Left lobe of liver (tissue), 2 donors: ENCODE results near the gene MGAT5B. TPM values are rescaled to one million over a fixed set of nuclear protein-coding genes. Genes with fewer than 3 reads are reported as not detected.
"Not testable (repeated sequence)": the region's sequence is repeated elsewhere in the genome, so short reads cannot be mapped to it uniquely, and the experiment has no call there.

Source experiments
- ATAC-seq: fragments of 200-7000 bp; cut with Tn5 transposase; one replicate; pipeline ENCODE4 v1.9.1; 2020; ENCODE audit warnings: mild to moderate bottlenecking, moderate library complexity
- DNase-seq: peaks from one replicate; pipeline ENCODE4 v3.0.0-alpha.2; 2020; ENCODE audit warnings: low spot score
- total RNA-seq: library from RNA; stranded (reverse); gene quantifications from one replicate; pipeline ENCODE4 v1.2.1, GENCODE V29; 2021
- donor health status: DM: no; HTN: no; CAD: no; lungs with moderate emphysema.
- donor health status: DM: no; HTN: yes; CAD: no.

Gene MGAT5B
- total RNA-seq, 1 donor from 2014 or later = not detected

GRCh38 chr17:76845541-76846017 is 22.6 kb upstream of the MGAT5B start:
- no peak for ATAC-seq
- DNase-seq = no peak

GRCh38 chr17:76847031-76847430 is 21.2 kb upstream of the MGAT5B start:
- ATAC-seq = no peak
- no peak for DNase-seq

- no peak for ATAC-seq
- no peak for DNase-seq
Measured at GRCh38 chr17:76848670-76849069, 19.5 kb upstream of the MGAT5B start.

GRCh38 chr17:76849160-76849559 is 19.0 kb upstream of the MGAT5B start:
- not testable (repeated sequence) for ATAC-seq, DNase-seq

- DNase-seq (no peak), ATAC-seq (no peak)
Measured at GRCh38 chr17:76852843-76853242, 15.4 kb upstream of the MGAT5B start.

GRCh38 chr17:76855105-76855504 is 13.1 kb upstream of the MGAT5B start:
- DNase-seq = no peak
- no peak for ATAC-seq

- DNase-seq (no peak), ATAC-seq (no peak)
Measured at GRCh38 chr17:76862079-76862478, 6.1 kb upstream of the MGAT5B start.

- no peak for DNase-seq
- ATAC-seq = no peak
Measured at GRCh38 chr17:76862494-76862893, 5.7 kb upstream of the MGAT5B start.

GRCh38 chr17:76864024-76864423 is 4.2 kb upstream of the MGAT5B start:
- no peak for ATAC-seq
- DNase-seq = no peak

- ATAC-seq (no peak), DNase-seq (no peak)
Measured at GRCh38 chr17:76865174-76865573, 3.0 kb upstream of the MGAT5B start.

- ATAC-seq (no peak), DNase-seq (no peak)
Measured at GRCh38 chr17:76866203-76866602, 2.0 kb upstream of the MGAT5B start.

- ATAC-seq (no peak), DNase-seq (no peak)
Measured at GRCh38 chr17:76866774-76867577, 1.2 kb upstream of the MGAT5B start.

GRCh38 chr17:76867578-76868175 is 527 bp upstream of the MGAT5B start:
- ATAC-seq (no peak), DNase-seq (no peak)

GRCh38 chr17:76868669-76869495 is 678 bp downstream of the MGAT5B start:
- DNase-seq = no peak
- no peak for ATAC-seq

- no peak for DNase-seq
- no peak for ATAC-seq
Measured at GRCh38 chr17:76869496-76870376, 1.5 kb downstream of the MGAT5B start.

GRCh38 chr17:76870377-76870714 is 2.1 kb downstream of the MGAT5B start:
- DNase-seq (no peak), ATAC-seq (no peak)

- DNase-seq (no peak), ATAC-seq (no peak)
Measured at GRCh38 chr17:76871668-76872067, 3.5 kb downstream of the MGAT5B start.

- ATAC-seq = no peak
Measured at GRCh38 chr17:76872221-76872873, 4.1 kb downstream of the MGAT5B start.

GRCh38 chr17:76872874-76873221 is 4.6 kb downstream of the MGAT5B start:
- no peak for DNase-seq
- no peak for ATAC-seq

More at GRCh38 chr17:76872221-76872873, 4.1 kb downstream of the MGAT5B start:
- DNase-seq = no peak

GRCh38 chr17:76873856-76874255 is 5.7 kb downstream of the MGAT5B start:
- DNase-seq (no peak), ATAC-seq (no peak)
